Glomerular visceral epithelial cell (primary cell): ENCODE data around the gene LDB2.

ENCODE experiments used
- DNase-seq: peaks from one replicate; pipeline ENCODE4 v3.0.0-alpha.2; 2016; ENCODE audit errors: extremely low spot score

Gene LDB2

GRCh38 chr4:16802044-16802443, 96.4 kb downstream of the LDB2 start:
- no peak for DNase-seq

DNA sequence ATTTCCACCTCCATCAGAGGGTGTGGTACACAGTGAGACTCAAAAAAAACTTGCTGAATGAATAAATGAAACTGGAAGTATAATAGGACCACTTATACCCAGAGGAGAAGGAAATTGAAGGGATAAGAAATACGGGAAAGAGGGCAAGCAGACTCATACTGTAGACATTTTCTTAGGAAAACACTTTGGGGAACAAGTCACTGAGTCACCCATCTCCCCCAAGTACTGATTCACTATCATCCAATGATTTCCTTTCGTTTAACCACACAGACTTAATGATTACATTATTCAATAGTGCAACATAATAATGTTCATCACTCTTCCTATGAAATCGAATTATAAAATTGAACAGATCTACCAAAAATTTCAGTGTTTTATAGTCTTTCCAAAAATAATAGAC, 97.1 kb downstream of the LDB2 start:
- DNase-seq, result no peak

DNA sequence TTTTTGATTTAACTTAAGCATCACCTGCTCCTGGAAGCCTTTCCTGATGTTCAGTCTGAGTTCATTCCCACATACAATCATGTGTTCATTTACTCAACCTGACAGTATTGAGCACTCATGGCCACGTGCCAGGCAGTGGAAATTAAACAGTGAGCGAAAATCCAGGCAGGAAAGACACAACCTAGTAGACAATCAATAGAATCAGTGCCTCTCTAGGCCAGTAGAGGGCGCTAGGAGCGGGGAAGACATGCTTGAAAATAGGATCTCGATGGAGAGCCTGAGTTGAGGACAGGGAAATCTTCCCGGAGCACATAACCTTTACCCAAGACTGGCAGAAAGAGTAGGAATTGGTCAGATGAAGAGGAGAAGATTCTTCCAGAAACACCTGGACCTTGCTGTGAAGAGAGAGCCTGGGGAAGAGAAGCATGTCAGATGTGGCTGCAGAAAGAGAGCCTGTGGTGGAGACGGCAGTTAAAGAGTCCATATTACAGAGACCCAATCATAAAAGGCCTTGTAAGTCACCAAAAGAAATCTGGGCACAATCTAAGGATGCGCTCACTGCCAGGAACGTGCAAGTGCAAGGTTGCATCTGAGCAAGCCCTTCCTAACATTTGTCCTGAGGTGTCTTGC, 103.5 kb downstream of the LDB2 start:
- DNase-seq, result no peak

GRCh38 chr4:16791460-16791859, 107.0 kb downstream of the LDB2 start:
- DNase-seq, result no peak

GRCh38 chr4:16790508-16790907, 107.9 kb downstream of the LDB2 start:
- DNase-seq, result no peak

DNA sequence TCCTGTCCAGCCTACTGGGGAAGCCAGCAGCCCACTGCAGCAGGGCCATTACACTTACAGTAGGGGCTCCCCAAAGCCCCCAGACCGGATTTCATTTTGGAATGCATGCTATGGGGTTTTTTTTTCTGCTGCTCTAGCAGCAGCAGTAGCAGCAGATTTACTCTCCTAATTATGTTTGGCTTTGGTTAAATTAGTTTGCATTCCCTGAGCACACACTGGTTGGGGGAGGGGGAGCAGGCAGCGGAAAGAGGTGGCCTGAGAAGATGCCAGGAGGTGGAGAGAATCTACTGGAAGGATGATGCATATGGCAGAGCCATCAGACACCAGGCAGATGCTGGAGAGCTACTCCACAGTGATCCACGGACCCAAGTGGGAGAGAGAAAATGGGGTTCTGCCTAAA, 109.6 kb downstream of the LDB2 start:
- DNase-seq, result no peak

DNA sequence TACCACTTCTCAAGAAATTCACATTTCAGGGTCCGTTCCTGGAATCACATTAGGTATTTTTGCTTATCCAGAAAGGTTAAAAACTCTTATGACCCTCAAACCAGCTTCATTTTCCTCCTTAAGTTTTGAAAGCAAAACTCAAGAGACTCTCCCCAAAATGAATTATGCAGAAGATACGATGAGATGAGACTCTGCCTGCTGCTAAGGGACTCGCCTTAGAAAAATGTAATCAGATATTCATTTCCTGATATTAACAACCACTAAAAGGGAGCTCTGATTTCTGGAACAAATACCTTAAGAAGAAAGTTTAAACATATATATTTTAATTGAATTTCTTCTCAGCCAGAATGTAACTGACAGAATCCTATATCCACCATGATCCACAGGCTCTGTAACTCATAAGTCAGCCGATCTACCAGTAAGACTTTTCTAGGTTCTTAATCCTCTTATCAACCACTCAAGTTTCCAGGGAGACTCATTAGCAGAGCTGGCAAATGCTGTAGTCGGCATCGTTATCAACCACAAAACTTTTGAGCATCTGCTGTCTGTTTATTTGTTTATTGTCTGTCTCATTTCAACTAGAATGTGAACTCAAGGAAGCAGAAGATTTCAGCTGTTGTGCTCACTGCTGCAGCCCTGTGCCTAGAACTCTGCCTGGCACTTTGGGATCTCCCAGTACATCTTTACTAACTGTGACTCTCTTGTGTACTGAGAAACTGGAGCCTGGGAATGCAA, 112.5 kb downstream of the LDB2 start:
- no peak for DNase-seq

GRCh38 chr4:16783119-16783518, 115.3 kb downstream of the LDB2 start:
- DNase-seq, result no peak

DNA sequence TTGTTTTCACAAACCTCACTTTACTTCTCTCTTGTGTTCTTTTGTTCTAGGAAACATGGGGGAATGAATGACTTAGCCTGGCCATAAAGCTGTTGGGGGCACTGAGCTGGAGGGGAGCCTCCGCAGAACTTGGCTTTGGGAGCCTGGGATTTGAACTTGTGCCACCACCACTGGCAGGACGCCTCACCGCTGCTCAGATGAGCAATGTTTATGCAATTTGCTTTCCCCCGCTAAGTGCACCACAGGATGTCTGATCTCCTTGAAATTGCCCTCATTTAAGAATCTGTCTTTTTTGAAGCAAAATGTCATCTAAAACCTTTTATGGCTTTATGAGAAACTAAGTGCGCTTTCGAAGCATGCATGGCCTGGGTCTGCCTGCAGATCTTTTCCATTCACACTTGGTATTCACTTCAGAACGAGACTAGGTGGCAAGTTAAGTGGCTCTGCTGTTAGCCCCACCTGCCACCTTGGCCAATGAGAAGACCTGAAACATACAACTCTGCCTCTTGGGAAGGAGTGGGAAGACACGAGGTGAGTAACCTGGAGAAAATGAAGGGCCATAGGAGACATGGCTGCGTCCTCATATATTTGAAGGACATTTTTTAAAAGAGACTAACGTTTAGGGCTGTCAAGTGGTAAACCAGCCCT, 119.3 kb downstream of the LDB2 start:
- DNase-seq, result no peak

DNA sequence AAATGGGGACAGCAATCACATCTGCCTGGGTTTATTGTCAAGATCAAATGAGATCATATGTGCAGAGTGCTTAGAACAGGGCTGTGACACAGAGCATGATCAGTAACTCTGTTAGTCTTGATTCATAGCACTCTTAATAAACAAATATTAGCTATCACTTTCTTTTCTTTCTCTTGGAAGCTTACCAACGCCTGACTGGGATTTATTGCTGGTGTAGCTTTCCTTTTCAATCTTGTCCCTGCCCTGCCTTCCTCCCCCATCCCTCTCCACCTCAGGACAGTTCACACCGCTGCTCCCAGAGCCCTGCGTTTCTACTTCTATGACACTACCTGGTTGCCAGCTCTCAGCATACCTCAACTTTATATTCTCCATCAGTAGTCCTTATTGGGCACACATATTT, 120.7 kb downstream of the LDB2 start:
- DNase-seq, result no peak

- DNase-seq, result no peak
Measured at GRCh38 chr4:16775411-16776154, 122.9 kb downstream of the LDB2 start.

GRCh38 chr4:16772366-16772850, 126.0 kb downstream of the LDB2 start:
- DNase-seq, result no peak

DNA sequence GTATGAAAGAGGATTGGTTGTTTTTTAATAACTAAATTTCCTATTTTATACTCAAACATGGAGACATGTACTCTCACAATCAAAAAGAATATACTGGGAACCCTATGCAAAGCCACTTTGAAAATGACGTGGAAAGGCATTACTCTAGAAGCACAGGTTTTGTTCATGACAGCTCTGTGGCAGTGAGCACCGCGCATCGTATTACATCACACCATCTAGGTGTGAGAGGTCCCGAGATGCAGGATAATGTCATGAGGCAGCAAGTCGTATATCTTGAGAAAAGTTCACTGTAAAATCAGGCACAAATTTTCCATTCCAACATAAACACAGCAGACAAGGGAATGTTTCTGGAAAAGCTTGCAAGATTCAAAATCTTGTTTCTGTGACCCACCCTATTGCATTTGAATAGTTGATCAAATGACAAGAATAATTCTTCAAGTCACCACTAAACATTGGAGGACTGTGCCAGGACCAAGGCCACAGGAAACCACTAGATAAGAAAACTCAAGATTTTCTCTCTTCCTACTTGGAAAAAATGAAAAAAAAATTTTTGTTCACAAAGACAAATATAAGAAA, 127.6 kb downstream of the LDB2 start:
- DNase-seq, result no peak

DNA sequence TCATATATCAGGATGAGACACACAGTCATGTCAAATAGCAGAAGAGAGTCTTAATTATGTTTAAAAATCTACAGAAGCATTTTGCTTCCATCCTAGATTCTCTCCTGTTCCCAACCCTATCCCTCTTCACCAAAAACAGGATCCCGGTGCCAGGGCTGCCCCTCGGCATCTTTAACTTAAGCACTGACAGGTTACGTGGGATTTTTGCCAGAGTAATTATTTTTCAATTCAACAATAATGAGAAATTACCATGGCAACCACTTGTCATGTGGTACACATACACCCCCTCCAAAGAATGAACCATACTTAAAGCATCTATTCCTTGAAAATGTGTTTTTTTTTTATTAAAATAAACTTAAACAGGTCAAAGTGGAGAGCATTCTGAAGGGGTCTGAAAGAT, 130.6 kb downstream of the LDB2 start:
- DNase-seq, result no peak

- no peak for DNase-seq
Measured at GRCh38 chr4:16767251-16767650, 131.2 kb downstream of the LDB2 start.

- no peak for DNase-seq
Measured at GRCh38 chr4:16765546-16765945, 132.9 kb downstream of the LDB2 start.

GRCh38 chr4:16764622-16765021, 133.8 kb downstream of the LDB2 start:
- DNase-seq, result no peak

DNA sequence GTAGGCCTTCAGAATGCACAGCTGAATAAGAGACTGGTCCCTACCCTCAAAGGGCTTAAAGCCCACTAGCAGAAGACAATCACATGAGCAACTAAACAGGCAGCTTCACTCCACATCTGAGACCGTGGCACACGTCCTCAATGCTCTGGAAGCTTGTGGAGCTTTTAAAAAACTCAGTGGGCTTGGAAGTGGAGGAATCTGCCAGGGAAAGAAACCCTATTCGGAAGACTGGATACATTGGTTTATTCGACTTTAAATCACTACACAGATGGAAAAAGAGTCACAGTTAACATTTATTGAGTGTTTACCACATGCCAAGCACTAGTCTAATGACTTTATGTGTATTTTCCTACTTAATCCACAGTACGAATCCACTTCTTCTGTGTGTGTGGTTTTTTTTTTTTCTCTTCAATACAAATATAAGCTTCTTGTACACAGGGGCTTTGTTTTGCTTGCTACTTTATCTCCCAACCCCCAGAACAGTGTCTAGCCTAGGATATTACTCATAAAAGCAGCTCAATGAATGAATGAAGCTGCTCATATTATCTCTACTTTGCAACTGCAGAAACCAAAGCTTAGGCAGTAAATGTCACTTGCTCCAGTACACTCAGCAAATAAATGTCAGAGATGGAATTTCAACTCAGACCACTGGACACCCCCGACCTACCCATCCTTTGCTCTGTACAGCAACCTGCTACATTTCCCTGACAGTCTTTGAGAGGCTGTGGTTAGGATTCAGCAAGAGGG, 137.7 kb downstream of the LDB2 start:
- no peak for DNase-seq

DNA sequence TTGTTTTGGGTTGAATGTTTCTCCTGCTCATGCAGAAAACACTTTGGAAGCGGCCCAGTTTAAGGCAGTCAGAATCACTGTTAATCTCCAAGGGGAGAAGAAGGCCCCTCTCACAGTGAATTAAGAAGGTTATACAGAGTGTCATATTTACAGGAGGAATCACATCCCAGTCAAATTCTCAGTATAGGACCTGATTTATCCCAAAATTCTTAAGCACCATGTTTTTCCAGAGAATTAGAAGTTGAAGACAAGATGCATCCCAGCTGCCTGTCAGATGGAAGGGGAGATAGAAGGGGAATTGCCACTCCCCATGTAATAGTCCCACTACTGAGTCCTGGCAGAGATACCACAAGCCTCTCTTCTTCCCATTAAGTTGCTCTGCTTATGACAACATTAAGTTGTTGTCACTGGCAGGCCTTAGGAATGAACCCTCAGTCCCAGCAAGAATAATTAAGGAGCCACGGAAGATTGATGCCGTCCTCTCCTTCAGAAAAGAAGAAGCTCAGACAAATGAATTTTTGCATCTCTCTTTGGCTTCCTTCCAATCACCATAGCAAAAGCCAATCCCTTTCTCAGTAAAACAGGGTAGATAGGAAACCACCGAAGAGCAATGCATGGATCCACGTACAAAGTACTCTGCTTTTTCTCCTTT, 138.4 kb downstream of the LDB2 start:
- DNase-seq, result no peak

DNA sequence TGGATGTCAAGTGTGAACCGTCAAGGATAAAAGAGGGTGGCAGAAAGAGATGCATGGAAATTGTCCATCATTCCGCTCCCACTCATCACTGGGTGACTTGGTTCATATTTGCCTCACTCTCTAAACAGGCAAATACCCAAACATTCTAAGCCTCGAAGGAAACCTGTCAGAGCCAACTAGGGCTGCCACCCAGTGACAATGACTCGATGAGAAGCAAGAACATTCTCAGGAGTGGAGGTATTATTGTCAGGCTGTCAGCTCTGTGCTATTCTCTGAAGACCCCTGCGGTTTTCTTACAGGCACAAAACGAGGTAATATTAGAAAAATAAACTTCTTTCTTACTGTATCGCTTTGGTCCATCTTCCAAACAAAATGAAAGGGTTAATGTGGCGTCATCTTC, 139.6 kb downstream of the LDB2 start:
- DNase-seq, result no peak

DNA sequence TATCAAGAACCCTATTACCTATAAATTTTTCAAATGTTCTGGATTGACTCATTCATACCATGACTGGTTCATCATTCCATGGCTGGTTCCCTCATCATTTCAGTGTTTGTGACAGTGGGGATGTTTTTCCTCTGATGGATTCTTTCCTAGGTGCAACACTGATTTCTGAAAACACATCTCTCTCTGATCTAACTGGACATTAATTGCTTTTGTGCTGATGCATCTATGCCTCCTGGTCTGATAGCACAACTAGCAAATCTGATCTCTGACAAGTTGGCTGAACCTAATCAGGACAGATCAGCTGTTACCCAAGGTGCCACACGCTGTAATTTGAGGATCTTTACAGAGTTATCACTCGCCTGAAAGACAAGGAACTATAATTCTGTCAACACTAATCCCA, 140.2 kb downstream of the LDB2 start:
- DNase-seq, result no peak
